GM12878 (cell line): ENCODE results near the gene ATP8B1. TPM values are rescaled to one million over a fixed set of nuclear protein-coding genes. Genes with fewer than 3 reads are reported as not detected.

Experiments used
- ATAC-seq: fragments of 200-7000 bp; cut with Tn5 transposase; 3 replicates; pipeline ENCODE4 v1.9.1; 2020; ENCODE audit warnings: mild to moderate bottlenecking, moderate library complexity
- BruUV-seq: library from RNA; stranded (reverse); fragments of 400-500 nt; replicated peaks from 2 replicates; lab custom pipeline; 2021; lab: Mats Ljungman, UMichigan
- CTCF ChIA-PET: fragments of 300-600 bp; sonication (Branson Sonifier 250); formaldehyde crosslinking; extraction: SDS; loops from one replicate; lab custom pipeline; 2021; ENCODE audit warnings: inconsistent platforms; lab: Yijun Ruan, JAX
- POLR2A ChIA-PET: fragments of 350-600 bp; formaldehyde crosslinking; extraction: SDS; loops from one replicate; lab custom pipeline; 2021; ENCODE audit warnings: inconsistent platforms; lab: Charles Lee
- RAD21 ChIA-PET: fragments of 300-600 bp; sonication (Branson Sonifier 250); formaldehyde crosslinking; loops from one replicate; lab custom pipeline; 2023; ENCODE audit warnings: antibody characterized with exemption; ENCODE audit not compliant: unreplicated experiment; lab: Charles Lee
- SMC1A ChIA-PET: fragments of 300-600 bp; sonication (Branson Sonifier 250); formaldehyde crosslinking; loops from one replicate; lab custom pipeline; 2023; ENCODE audit not compliant: unreplicated experiment, uncharacterized antibody; lab: Charles Lee
- DNase-seq: peaks from one replicate; pipeline ENCODE4 v3.0.0-alpha.2; 2011; ENCODE audit warnings: low read depth, low spot score
- FAIRE-seq: peaks from 3 replicates; lab custom pipeline; 2011; peaks lifted over from hg19 to GRCh38; lab: Jason Lieb, UNC
- H2AFZ ChIP-seq: 2 replicates; pipeline ENCODE4 v1.6.0; 2011; ENCODE audit warnings: low read depth, low read length, control low read depth; ENCODE audit not compliant: control insufficient read depth
- H3K27ac ChIP-seq: 2 replicates; pipeline ENCODE4 v1.5.1; 2011; ENCODE audit warnings: control low read depth; ENCODE audit not compliant: control insufficient read depth, insufficient read depth
- H3K27me3 ChIP-seq, 2 experiments: replicated peaks in 1 of 2; 2 replicates each; pipeline versions ENCODE4 v1.6.0 to v1.6.1; 2011; ENCODE audit warnings: low read length in 1 of 2; ENCODE audit not compliant: control insufficient read depth in 2 of 2, insufficient read depth in 2 of 2
- H3K36me3 ChIP-seq, 2 experiments: 2 replicates each; pipeline ENCODE4 v1.5.1; 2011; ENCODE audit warnings: low read length in 1 of 2; ENCODE audit not compliant: control insufficient read depth in 2 of 2, insufficient read depth in 2 of 2
- H3K4me1 ChIP-seq: 2 replicates; pipeline ENCODE4 v1.6.1; 2011; ENCODE audit warnings: mild to moderate bottlenecking, low read length, moderate library complexity, mixed read lengths; ENCODE audit not compliant: control insufficient read depth, insufficient read depth
- H3K4me2 ChIP-seq: 2 replicates; pipeline ENCODE4 v1.6.0; 2011; ENCODE audit warnings: control low read depth; ENCODE audit not compliant: control insufficient read depth, insufficient read depth
- H3K4me3 ChIP-seq: fragments of 200-600 bp; sonication (generic); 2 replicates; pipeline ENCODE4 v1.5.1; 2016
- H3K79me2 ChIP-seq: 2 replicates; pipeline ENCODE4 v1.6.0; 2011; ENCODE audit warnings: low read length; ENCODE audit not compliant: control insufficient read depth, insufficient read depth
- H3K9ac ChIP-seq: 2 replicates; pipeline ENCODE4 v1.8.0; 2011; ENCODE audit warnings: low read length, control low read depth, mixed read lengths; ENCODE audit not compliant: control insufficient read depth, insufficient read depth
- H3K9me3 ChIP-seq: replicated peaks from 3 replicates; pipeline ENCODE4 v1.5.1; 2011; ENCODE audit warnings: mild to moderate bottlenecking, low read length; ENCODE audit not compliant: control insufficient read depth, insufficient read depth
- H4K20me1 ChIP-seq: 2 replicates; pipeline ENCODE4 v1.6.0; 2011; ENCODE audit not compliant: control insufficient read depth, insufficient read depth
- FOS ChIP-seq: IDR thresholded peaks from 3 replicates; pipeline ENCODE4 v1.6.1; 2011; ENCODE audit warnings: borderline replicate concordance; ENCODE audit not compliant: insufficient read length; ENCODE audit errors: extremely low read depth
- KDM1A ChIP-seq: fragments of 200-600 bp; sonication (generic); IDR thresholded peaks from 2 replicates; pipeline ENCODE4 v1.6.1; 2016; ENCODE audit warnings: borderline replicate concordance
- NR2F1 ChIP-seq: fragments of 450-650 bp; conservative IDR thresholded peaks from 2 replicates; pipeline ENCODE4 v1.6.1; 2017; ENCODE audit warnings: mild to moderate bottlenecking
- RCOR1 ChIP-seq: conservative IDR thresholded peaks from 2 replicates; pipeline ENCODE4 v1.6.1; 2012; ENCODE audit warnings: low read depth, low read length, improper control_type of control experiment
- SUZ12 ChIP-seq: fragments of 200-600 bp; sonication (generic); IDR thresholded peaks from one replicate; pipeline ENCODE4 v1.6.1; 2018; ENCODE audit warnings: antibody characterized with exemption, mild to moderate bottlenecking; ENCODE audit not compliant: unreplicated experiment
- ZNF592 ChIP-seq: fragments of 450-650 bp; IDR thresholded peaks from 2 replicates; pipeline ENCODE4 v1.6.1; 2017; ENCODE audit warnings: mild to moderate bottlenecking, moderate library complexity
- ZNF622 ChIP-seq: fragments of 450-650 bp; IDR thresholded peaks from 2 replicates; pipeline ENCODE4 v1.6.1; 2017; ENCODE audit warnings: mild to moderate bottlenecking, inconsistent platforms
- ZNF687 ChIP-seq: fragments of 450-650 bp; IDR thresholded peaks from 2 replicates; pipeline ENCODE4 v1.6.1; 2017; ENCODE audit warnings: mild to moderate bottlenecking, moderate library complexity
- WGBS: methylation state at CpG from one replicate; pipeline ENCODE4 v1.1.6; 2016; ENCODE audit warnings: low lambda C conversion rate; ENCODE audit not compliant: insufficient replicate concordance, insufficient coverage; ENCODE audit errors: missing lambda C conversion rate; 5-methylcytosine and 5-hydroxymethylcytosine counted together
- in situ Hi-C: fragments of 300-500 bp; cut with MboI; formaldehyde crosslinking; loops from 9 replicates; pipeline ENCODE4 v1.14.3; 2018; ENCODE audit warnings: mixed read lengths
- intact Hi-C: fragments of 100-400 bp; cut with micrococcal nuclease; formaldehyde crosslinking; loops from one replicate; pipeline ENCODE4 v1.14.2; 2022; ENCODE audit not compliant: unreplicated experiment
- polyA plus RNA-seq, 11 experiments: library from polyadenylated mRNA; depleted of rRNA in 4 of 11; unstranded in 6 of 11; stranded (reverse) in 5 of 11; fragments of >200 nt; fragmentation: Nextera tagmentation in 4 of 11; fragmentation: Illumina TruSeq in 1 of 11; extraction: Ambion mirVana in 4 of 11; extraction: Trizol in 1 of 11; gene quantifications; 1 replicate in 1 of 11; 2 replicates in 10 of 11; pipeline versions ENCODE4 v1.2.1 to v1.2.3, GENCODE V29; 2011 to 2016; ENCODE audit warnings: inconsistent platforms in 2 of 11, missing spikeins in 2 of 11, low read depth in 1 of 11
- total RNA-seq, 4 experiments: library from RNA; depleted of rRNA in 3 of 4; stranded (reverse); fragments of >200 nt in 3 of 4; fragmentation: Illumina TruSeq in 1 of 4; extraction: Trizol in 1 of 4; gene quantifications; 2 replicates each; pipeline versions ENCODE4 v1.2.1 to v1.2.3, GENCODE V29; 2013 to 2021
- TF ChIP-seq, protein P1 (sequence below): fragments of 450-650 bp; formaldehyde crosslinking; IDR thresholded peaks from 2 replicates; pipeline ENCODE4 v1.4.0; 2020; ENCODE audit warnings: mild to moderate bottlenecking, moderate library complexity

The ATP8B1 gene
- total and polyA plus RNA-seq, 10 of the 15 experiments (the other 5 are each of a cell fraction or from before 2014, with no cell fraction given): 0.03 to 0.37 (median 0.11) TPM

DNA sequence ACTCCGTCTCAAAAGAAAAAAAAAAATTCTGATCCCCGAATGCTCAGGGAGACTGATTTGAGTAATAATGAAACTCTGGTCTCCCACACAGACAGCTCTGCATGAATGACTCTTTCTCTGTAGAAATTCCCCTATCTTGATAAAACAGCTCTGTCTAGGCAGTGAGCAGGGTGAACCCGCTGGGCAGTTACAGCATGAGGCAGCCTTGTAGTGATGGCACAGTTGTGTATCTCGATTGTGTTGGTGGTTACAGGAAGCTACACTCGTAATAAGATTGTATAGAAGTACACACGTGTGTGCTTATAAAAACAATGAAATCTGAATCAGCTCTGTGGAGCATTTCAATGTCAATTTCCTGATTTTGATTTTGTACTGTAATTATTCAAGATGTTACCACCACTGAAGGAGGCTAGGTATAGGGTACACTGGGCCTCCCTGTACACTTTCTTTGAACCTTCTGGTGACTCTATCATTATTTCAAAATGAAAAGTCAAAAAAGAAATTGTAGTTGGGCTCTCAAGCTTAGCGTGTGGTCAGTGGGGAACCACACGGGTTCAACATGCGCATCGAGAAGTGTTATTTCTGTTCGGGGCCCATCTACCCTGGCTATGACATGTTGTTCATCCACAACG lies 34.9 kb upstream of the ATP8B1 start (continued):
- TF ChIP-seq ZNF592: no peak
- TF ChIP-seq FOS: no peak

- in situ Hi-C loops: loop anchor here (25.0 kb wide), 1 partner anchor 199 kb away; no protein-coding TSS in a partner anchor
- H3K79me2 ChIP-seq: no peaks in the 10 kb centered on the region
- no peak overlapping the region for H3K4me3 ChIP-seq
- intact Hi-C loops: no loop called here
- peaks cover 13% of the 10 kb centered on the region for H3K9me3 ChIP-seq
- no peaks in the 10 kb centered on the region for H4K20me1 ChIP-seq
- no TSS peak for BruUV-seq
- no peaks in the 10 kb centered on the region for H3K27me3 ChIP-seq
- peaks cover 39% of the 10 kb centered on the region for H3K4me1 ChIP-seq
- no peak overlapping the region for H2AFZ ChIP-seq
- SMC1A ChIA-PET: interaction anchor here (1.3 kb wide), 1 partner anchor 56 kb away, joined by 3 read pairs; no protein-coding TSS in a partner anchor
- H3K36me3 ChIP-seq: no peaks in the 10 kb centered on the region
- ATAC-seq (no peak), DNase-seq (no peak), FAIRE-seq (no peak)
- H3K27ac ChIP-seq: no peak overlapping the region
- no peak overlapping the region for H3K4me2 ChIP-seq
- RAD21 ChIA-PET: no interaction called here
- no peak overlapping the region for H3K9ac ChIP-seq
- CTCF ChIA-PET: no interaction called here
- WGBS: 98% methylated on average over 3 of the region's 3 CpGs
- POLR2A ChIA-PET: no interaction called here
- no peak for TF ChIP-seq ZNF687
- no peak for TF ChIP-seq NR2F1
- TF ChIP-seq KDM1A: no peak
- no peak for TF ChIP-seq RCOR1
- TF ChIP-seq SUZ12: no peak
- no peak for TF ChIP-seq ZNF622
- TF ChIP-seq, protein P1, sequence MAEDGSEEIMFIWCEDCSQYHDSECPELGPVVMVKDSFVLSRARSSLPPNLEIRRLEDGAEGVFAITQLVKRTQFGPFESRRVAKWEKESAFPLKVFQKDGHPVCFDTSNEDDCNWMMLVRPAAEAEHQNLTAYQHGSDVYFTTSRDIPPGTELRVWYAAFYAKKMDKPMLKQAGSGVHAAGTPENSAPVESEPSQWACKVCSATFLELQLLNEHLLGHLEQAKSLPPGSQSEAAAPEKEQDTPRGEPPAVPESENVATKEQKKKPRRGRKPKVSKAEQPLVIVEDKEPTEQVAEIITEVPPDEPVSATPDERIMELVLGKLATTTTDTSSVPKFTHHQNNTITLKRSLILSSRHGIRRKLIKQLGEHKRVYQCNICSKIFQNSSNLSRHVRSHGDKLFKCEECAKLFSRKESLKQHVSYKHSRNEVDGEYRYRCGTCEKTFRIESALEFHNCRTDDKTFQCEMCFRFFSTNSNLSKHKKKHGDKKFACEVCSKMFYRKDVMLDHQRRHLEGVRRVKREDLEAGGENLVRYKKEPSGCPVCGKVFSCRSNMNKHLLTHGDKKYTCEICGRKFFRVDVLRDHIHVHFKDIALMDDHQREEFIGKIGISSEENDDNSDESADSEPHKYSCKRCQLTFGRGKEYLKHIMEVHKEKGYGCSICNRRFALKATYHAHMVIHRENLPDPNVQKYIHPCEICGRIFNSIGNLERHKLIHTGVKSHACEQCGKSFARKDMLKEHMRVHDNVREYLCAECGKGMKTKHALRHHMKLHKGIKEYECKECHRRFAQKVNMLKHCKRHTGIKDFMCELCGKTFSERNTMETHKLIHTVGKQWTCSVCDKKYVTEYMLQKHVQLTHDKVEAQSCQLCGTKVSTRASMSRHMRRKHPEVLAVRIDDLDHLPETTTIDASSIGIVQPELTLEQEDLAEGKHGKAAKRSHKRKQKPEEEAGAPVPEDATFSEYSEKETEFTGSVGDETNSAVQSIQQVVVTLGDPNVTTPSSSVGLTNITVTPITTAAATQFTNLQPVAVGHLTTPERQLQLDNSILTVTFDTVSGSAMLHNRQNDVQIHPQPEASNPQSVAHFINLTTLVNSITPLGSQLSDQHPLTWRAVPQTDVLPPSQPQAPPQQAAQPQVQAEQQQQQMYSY (CRISPR knock-in tag): no peak
Observed at GRCh38 chr18:57836557-57836956, 33.4 kb upstream of the ATP8B1 start.
